ENCODE data around the gene ATAD3A. TPM values are rescaled to one million over a fixed set of nuclear protein-coding genes. Genes with fewer than 3 reads are reported as not detected.
A peak's percentile ranks its signal among the peaks of the same experiment; 100 is the strongest.

ATAD3A gene
- total RNA-seq, 1 experiment from 2014 or later = 71.2 TPM

GRCh38 chr1:1550591-1551432 is 38.9 kb downstream of the ATAD3A start (continued):
- no peak for TF ChIP-seq ERG (CRISPR knock-in tag; IDR thresholded peaks at IDR 0.05)

- no peaks in the 10 kb centered on the region for H3K4me1 Mint-ChIP-seq
- no peak for DNase-seq (ENCODE audit: low spot score)
- TF ChIP-seq ZNF219 (CRISPR knock-in tag; IDR thresholded peaks at IDR 0.05; ENCODE audit: borderline replicate concordance) = no peak
- no peak for TF ChIP-seq ZNF281 (CRISPR knock-in tag; IDR thresholded peaks at IDR 0.05)
- no peak for TF ChIP-seq FOXP4 (CRISPR knock-in tag; IDR thresholded peaks at IDR 0.05)
- TF ChIP-seq SP1 (CRISPR knock-in tag; conservative IDR thresholded peaks at IDR 0.05) = no peak
- TF ChIP-seq ERG (CRISPR knock-in tag; IDR thresholded peaks at IDR 0.05) = no peak
- no peak for TF ChIP-seq E2F5 (CRISPR knock-in tag; IDR thresholded peaks at IDR 0.05)
- TF ChIP-seq OVOL2 (CRISPR knock-in tag; IDR thresholded peaks at IDR 0.05; ENCODE audit: borderline replicate concordance) = no peak
- TF ChIP-seq NR1H2 (CRISPR knock-in tag; IDR thresholded peaks at IDR 0.05) = no peak
- no peaks in the 10 kb centered on the region for H3K9me3 Mint-ChIP-seq
- ChIA-PET CTCF (interaction anchor here (0.8 to 1.7 kb wide), 9 partner anchors 8 to 77 kb away, joined by 3 to 11 read pairs (median 4); no protein-coding TSS in a partner anchor), POLR2A (interaction anchor here (0.5 to 0.6 kb wide), 2 partner anchors 52 to 87 kb away, joined by 3 to 7 read pairs; no protein-coding TSS in a partner anchor)
- H3K27ac Mint-ChIP-seq = peak overlapping the region; percentile 32; the same call in 1 of the 2 replicates
- ATAC-seq = no peak
- no peaks in the 10 kb centered on the region; the same call in 1 of the 2 replicates for H3K27me3 Mint-ChIP-seq (ENCODE audit: low read depth)
- peaks cover 4% of the 10 kb centered on the region; the same call in 1 of the 2 replicates for H3K36me3 Mint-ChIP-seq
- no peak overlapping the region for H3K4me3 Mint-ChIP-seq
Measured at GRCh38 chr1:1551524-1552262, 39.7 kb downstream of the ATAD3A start.

- ChIA-PET CTCF (interaction anchor here (0.7 to 1.4 kb wide), 2 partner anchors 16 to 77 kb away, joined by 3 read pairs; no protein-coding TSS in a partner anchor), POLR2A (no interaction called here)
- no peaks in the 10 kb centered on the region for H3K9me3 Mint-ChIP-seq
- no peak for ATAC-seq
- H3K27ac Mint-ChIP-seq = peak overlapping the region; percentile 32; the same call in 1 of the 2 replicates
- no peak for TF ChIP-seq ZBTB43 (CRISPR knock-in tag; IDR thresholded peaks at IDR 0.05)
- peaks cover 4% of the 10 kb centered on the region; the same call in 1 of the 2 replicates for H3K36me3 Mint-ChIP-seq
- H3K27me3 Mint-ChIP-seq (ENCODE audit: low read depth) = no peaks in the 10 kb centered on the region; the same call in 1 of the 2 replicates
- DNase-seq (ENCODE audit: low spot score) = no peak
- no peaks in the 10 kb centered on the region for H3K4me1 Mint-ChIP-seq
- no peak overlapping the region for H3K4me3 Mint-ChIP-seq
Measured at GRCh38 chr1:1552263-1552639, 40.3 kb downstream of the ATAD3A start.
